BJ (cell line): ENCODE measurements around the gene BPI. TPM values are rescaled to one million over a fixed set of nuclear protein-coding genes. Genes with fewer than 3 reads are reported as not detected.
"Not testable (repeated sequence)": the region's sequence is repeated elsewhere in the genome, so short reads cannot be mapped to it uniquely, and the experiment has no call there.

ENCODE experiments used
- CTCF ChIA-PET: fragments of 350-600 bp; formaldehyde crosslinking; extraction: SDS; loops from one replicate; lab custom pipeline; 2021; ENCODE audit warnings: antibody characterized with exemption, inconsistent platforms; lab: Yijun Ruan, JAX
- POLR2A ChIA-PET: fragments of 300-600 bp; sonication (Branson Sonifier 250); formaldehyde crosslinking; extraction: SDS; loops from one replicate; lab custom pipeline; 2021; ENCODE audit warnings: antibody characterized with exemption; lab: Charles Lee
- DNase-seq: peaks from one replicate; pipeline ENCODE4 v3.0.0-alpha.2; 2011; ENCODE audit warnings: low read depth
- H3K27me3 ChIP-seq: 2 replicates; pipeline ENCODE4 v1.6.0; 2011; ENCODE audit warnings: low read length; ENCODE audit not compliant: control insufficient read depth, insufficient read depth
- H3K36me3 ChIP-seq: 2 replicates; pipeline ENCODE4 v1.5.1; 2011; ENCODE audit warnings: low read length; ENCODE audit not compliant: control insufficient read depth, insufficient read depth
- H3K4me3 ChIP-seq: 2 replicates; pipeline ENCODE4 v1.5.1; 2011; ENCODE audit warnings: low read depth, mild to moderate bottlenecking, control low read depth, low read length
- CTCF ChIP-seq: IDR thresholded peaks from 2 replicates; pipeline ENCODE4 v1.5.1; 2011; ENCODE audit warnings: low read depth, mild to moderate bottlenecking, control low read depth, inconsistent platforms, low read length, moderate library complexity; ENCODE audit not compliant: insufficient read depth
- polyA plus RNA-seq: library from polyadenylated mRNA; depleted of rRNA; stranded (reverse); fragments of >200 nt; gene quantifications from 2 replicates; pipeline ENCODE4 v1.2.3, GENCODE V29; 2011; rRNA removed

The BPI gene
- polyA plus RNA-seq, 1 experiment = 1.1 TPM

DNA sequence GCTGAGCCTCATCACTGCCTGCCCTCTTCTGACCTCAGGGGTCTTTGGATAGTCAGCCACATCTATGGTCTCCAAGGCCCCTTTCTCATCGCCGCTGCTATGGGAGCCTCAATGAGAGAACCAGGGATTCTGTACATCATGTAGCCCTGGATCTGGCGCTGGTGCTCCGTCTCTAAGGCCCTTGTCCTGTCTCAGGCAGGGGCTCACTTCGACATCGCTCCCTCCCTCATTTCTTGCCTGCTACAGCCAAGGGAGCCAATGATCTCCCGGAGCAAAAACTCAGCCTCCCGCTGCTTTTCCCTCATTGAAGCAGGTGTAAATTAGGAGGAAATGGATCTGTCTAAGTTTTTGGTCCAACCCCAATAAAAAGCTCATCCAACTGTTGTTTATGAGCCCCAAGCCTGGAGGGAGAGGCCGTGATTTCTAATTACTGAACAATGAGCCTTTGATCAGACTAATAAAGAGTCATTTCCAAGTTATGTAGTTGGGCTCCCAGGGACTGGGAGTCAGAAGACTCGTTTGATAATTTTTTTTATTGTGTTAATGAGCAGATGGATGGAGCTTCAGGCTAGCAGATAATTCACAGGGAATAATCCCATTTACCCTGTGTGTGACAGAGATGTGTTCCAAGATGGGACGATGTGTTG is 73.2 kb downstream of the BPI start:
- DNase-seq = no peak
- Histone ChIP-seq H3K36me3 (no peaks in the 10 kb centered on the region), H3K27me3 (peaks cover 23% of the 10 kb centered on the region), H3K4me3 (no peak overlapping the region)
- POLR2A ChIA-PET = no interaction called here
- CTCF ChIA-PET = interaction anchor here (0.7 kb wide), 1 partner anchor 20 kb away, joined by 3 read pairs; no protein-coding TSS in a partner anchor
- no peak for TF ChIP-seq CTCF

- POLR2A ChIA-PET, H3K36me3 ChIP-seq, DNase-seq, H3K4me3 ChIP-seq: not testable (repeated sequence)
- peaks cover 23% of the 10 kb centered on the region for H3K27me3 ChIP-seq
- CTCF ChIA-PET = interaction anchor here (0.7 kb wide), 1 partner anchor 21 kb away, joined by 3 read pairs; no protein-coding TSS in a partner anchor
These were observed 73.9 kb downstream of the BPI start for GRCh38 chr20:38377838-38378237.

DNA sequence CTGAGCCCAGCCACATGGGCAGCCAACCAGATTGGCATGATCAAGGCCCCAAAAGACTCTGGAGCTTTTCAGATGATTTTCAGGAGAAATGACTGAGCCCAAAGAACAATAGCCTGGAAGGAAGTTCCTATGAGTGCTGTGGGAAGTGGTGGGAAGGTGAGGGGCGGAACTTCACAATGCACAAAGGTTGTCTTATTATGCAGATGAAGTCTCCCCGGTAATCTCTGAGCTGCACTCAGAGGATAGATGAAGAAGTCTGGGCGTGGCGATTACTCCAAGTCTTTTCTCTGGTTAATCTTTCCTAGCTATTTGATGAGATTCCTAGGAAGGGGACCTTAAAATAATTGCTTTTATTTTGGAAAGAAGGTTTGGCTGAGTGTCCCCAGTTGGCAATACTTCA is 79.2 kb downstream of the BPI start:
- H3K4me3 ChIP-seq = no peak overlapping the region
- DNase-seq = no peak
- H3K27me3 ChIP-seq = peaks cover 10% of the 10 kb centered on the region
- H3K36me3 ChIP-seq = no peaks in the 10 kb centered on the region
- ChIA-PET POLR2A (no interaction called here), CTCF (interaction anchor here (1.8 kb wide), 1 partner anchor 25 kb away, joined by 5 read pairs; no protein-coding TSS in a partner anchor)
- no peak for TF ChIP-seq CTCF

GRCh38 chr20:38386004-38386403 is 82.0 kb downstream of the BPI start:
- Histone ChIP-seq H3K4me3 (no peak overlapping the region), H3K27me3 (peaks cover 13% of the 10 kb centered on the region), H3K36me3 (no peaks in the 10 kb centered on the region)
- TF ChIP-seq CTCF = no peak
- ChIA-PET CTCF (interaction anchor here (0.6 kb wide), 1 partner anchor 175 kb away, joined by 3 read pairs; no protein-coding TSS in a partner anchor), POLR2A (no interaction called here)
- no peak for DNase-seq

GRCh38 chr20:38386851-38387250 is 82.9 kb downstream of the BPI start:
- H3K36me3 ChIP-seq = no peaks in the 10 kb centered on the region
- CTCF ChIA-PET = no interaction called here

More at GRCh38 chr20:38386851-38387250, 82.9 kb downstream of the BPI start:
- H3K27me3 ChIP-seq = peaks cover 14% of the 10 kb centered on the region
- POLR2A ChIA-PET = no interaction called here
- no peak overlapping the region for H3K4me3 ChIP-seq
- no peak for TF ChIP-seq CTCF
- no peak for DNase-seq

Other genes with a start within 250 kb of the BPI start
- 313 and 397 TPM in 2 replicates for gene TGM2, start 138.9 kb upstream of the BPI start, polyA plus RNA-seq
- gene KIAA1755, start 43.4 kb upstream of the BPI start, polyA plus RNA-seq = 5.3 and 9.7 TPM in 2 replicates
- 0.04 TPM in 2 replicates for gene LBP, start 42.3 kb downstream of the BPI start, polyA plus RNA-seq
- gene SNHG17, start 131.2 kb downstream of the BPI start, polyA plus RNA-seq = 27.9 and 41.4 TPM in 2 replicates
- gene RALGAPB, start 168.7 kb downstream of the BPI start, polyA plus RNA-seq = 14.8 and 24.3 TPM in 2 replicates